H1 (cell line): Measurements from ENCODE around the gene TMEM222. TPM values are rescaled to one million over a fixed set of nuclear protein-coding genes. Genes with fewer than 3 reads are reported as not detected.

Experiments used
- BCL11A ChIP-seq, 2 experiments: IDR thresholded peaks; one replicate each; pipeline ENCODE4 v1.6.1; 2011; ENCODE audit warnings: low read depth in 2 of 2, low read length in 2 of 2, mild to moderate bottlenecking in 2 of 2
- E2F6 ChIP-seq: IDR thresholded peaks from 2 replicates; pipeline ENCODE4 v1.6.1; 2012; ENCODE audit warnings: inconsistent platforms
- polyA plus RNA-seq, 7 experiments: library from polyadenylated mRNA; depleted of rRNA in 3 of 7; stranded (reverse) in 5 of 7; unstranded in 2 of 7; fragments of >200 nt in 5 of 7; fragments of 200-250 nt in 2 of 7; gene quantifications; 1 replicate in 5 of 7; 2 replicates in 1 of 7; 4 replicates in 1 of 7; pipeline versions ENCODE4 v1.2.1 to v1.2.3, GENCODE V29; 2011 to 2013; ENCODE audit warnings: missing spikeins in 2 of 7, mixed read lengths in 2 of 7
- total RNA-seq: library from RNA; stranded (reverse); fragmentation: NEBNext Ultra II Directional; extraction: Animal tissue kit (Norgen Biotek cat#: 25700); gene quantifications from 2 replicates; pipeline ENCODE4 v1.2.1, GENCODE V29; 2021

The TMEM222 gene
- total and polyA plus RNA-seq, 2 of the 8 experiments (the other 6 are each of a cell fraction or from before 2014, with no cell fraction given) = 27.0 to 51.8 TPM

DNA sequence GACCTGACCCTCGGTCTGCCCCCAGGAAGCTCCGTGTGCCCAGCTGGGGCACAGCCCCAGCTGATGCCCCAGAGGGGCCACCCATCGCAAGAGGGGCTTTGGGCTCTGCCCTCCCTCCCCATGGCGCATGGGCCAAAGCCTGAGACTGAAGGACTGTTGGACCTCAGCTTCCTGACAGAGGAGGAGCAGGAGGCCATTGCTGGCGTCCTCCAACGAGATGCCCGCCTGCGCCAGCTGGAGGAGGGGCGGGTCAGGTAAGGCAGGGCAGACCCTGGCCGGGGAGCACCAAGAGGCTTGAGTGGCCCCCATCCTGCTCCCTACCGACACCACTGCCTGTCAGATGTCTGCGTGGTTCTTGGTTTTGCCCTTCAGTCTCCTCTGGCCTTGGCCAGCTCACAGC lies 23.3 kb downstream of the TMEM222 start (continued):
- TF ChIP-seq E2F6 = no peak
- no peak for TF ChIP-seq BCL11A (IDR thresholded peaks at IDR 0.05; ENCODE audit: low read depth in 2 of 2, low read length in 2 of 2)
